HFFc6 (cell line): ENCODE results near the gene RBMS1. TPM values are rescaled to one million over a fixed set of nuclear protein-coding genes. Genes with fewer than 3 reads are reported as not detected.
A peak's percentile ranks its signal among the peaks of the same experiment; 100 is the strongest.

ENCODE experiments used
- DNase-seq: peaks from one replicate; pipeline ENCODE4 v3.0.0-alpha.2; 2018
- H3K27ac Mint-ChIP-seq: 2 replicates; pipeline ENCODE4 v1.8.0; 2020; ENCODE audit warnings: mild to moderate bottlenecking, mixed read lengths
- H3K27me3 Mint-ChIP-seq: 2 replicates; pipeline ENCODE4 v1.8.0; 2021; ENCODE audit warnings: mild to moderate bottlenecking, moderate library complexity, mixed read lengths; ENCODE audit not compliant: insufficient read depth
- H3K36me3 Mint-ChIP-seq: 2 replicates; pipeline ENCODE4 v1.8.0; 2021; ENCODE audit warnings: low read depth, mixed read lengths
- H3K4me1 Mint-ChIP-seq: 2 replicates; pipeline ENCODE4 v1.8.0; 2020; ENCODE audit warnings: low read depth, mixed read lengths
- H3K4me3 Mint-ChIP-seq: 2 replicates; pipeline ENCODE4 v1.8.0; 2020; ENCODE audit warnings: mild to moderate bottlenecking, moderate library complexity, mixed read lengths
- H3K9me3 Mint-ChIP-seq: 2 replicates; pipeline ENCODE4 v1.8.0; 2020; ENCODE audit warnings: mild to moderate bottlenecking, mixed read lengths
- total RNA-seq, 6 experiments: library from RNA; stranded (reverse); fragmentation: NEBNext Ultra II Directional; extraction: Animal tissue kit (Norgen Biotek cat#: 25700); gene quantifications; 2 replicates in 1 of 6; 3 replicates in 5 of 6; pipeline ENCODE4 v1.2.3, GENCODE V29; 2021
- TF ChIP-seq, protein P1 (sequence below): fragments of 200-600 bp; sonication (generic); IDR thresholded peaks from 2 replicates; pipeline ENCODE4 v1.5.0; 2021; ENCODE audit warnings: antibody characterized with exemption, mild to moderate bottlenecking

Gene RBMS1
- total RNA-seq, 6 experiments from 2014 or later: 88.7 to 111 (median 96.1) TPM

DNA sequence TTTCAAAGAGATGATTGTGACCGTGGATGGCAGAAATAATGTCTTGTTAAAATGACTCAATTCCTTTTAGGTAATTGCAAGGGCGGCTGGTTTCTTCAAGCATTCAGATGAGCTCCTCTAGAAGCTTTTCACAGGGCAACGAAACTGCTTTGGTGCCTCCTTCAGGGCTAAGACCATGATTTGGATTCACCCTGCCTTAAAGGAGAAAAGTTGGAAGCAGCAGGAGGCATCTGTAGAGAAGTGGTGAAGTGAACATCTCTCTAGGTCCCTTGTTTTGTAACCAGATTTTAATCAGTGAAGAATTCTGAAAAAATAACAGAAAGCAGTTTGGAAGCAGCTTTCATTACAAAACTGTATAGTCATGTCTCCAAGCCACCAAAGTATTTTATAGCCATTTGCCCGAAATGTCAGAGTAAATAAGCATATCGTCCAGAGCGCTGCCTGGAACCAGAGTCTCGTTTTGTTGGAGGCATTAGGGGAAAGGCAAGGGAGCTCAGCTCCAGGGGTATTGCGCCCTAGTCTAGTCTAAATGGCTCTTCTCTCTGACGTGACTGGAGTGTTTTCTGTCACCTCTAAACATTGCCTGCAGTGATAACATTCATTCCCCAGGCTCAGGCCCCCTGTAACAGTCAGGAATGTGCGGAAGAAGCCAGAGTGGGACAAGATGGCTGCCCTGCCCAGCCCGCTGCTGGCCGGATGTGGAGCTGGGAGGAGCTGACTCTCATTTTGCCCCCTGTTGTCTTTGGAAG lies 235.7 kb downstream of the RBMS1 start:
- H3K36me3 Mint-ChIP-seq: no peaks in the 10 kb centered on the region
- H3K27ac Mint-ChIP-seq: peak overlapping the region; percentile 9; the same call in 1 of the 2 replicates
- peaks cover 6% of the 10 kb centered on the region; the same call in 1 of the 2 replicates for H3K27me3 Mint-ChIP-seq
- peaks cover 36% of the 10 kb centered on the region for H3K4me1 Mint-ChIP-seq
- H3K4me3 Mint-ChIP-seq: no peak overlapping the region
- no peaks in the 10 kb centered on the region; the same call in 1 of the 2 replicates for H3K9me3 Mint-ChIP-seq
- TF ChIP-seq, protein P1, sequence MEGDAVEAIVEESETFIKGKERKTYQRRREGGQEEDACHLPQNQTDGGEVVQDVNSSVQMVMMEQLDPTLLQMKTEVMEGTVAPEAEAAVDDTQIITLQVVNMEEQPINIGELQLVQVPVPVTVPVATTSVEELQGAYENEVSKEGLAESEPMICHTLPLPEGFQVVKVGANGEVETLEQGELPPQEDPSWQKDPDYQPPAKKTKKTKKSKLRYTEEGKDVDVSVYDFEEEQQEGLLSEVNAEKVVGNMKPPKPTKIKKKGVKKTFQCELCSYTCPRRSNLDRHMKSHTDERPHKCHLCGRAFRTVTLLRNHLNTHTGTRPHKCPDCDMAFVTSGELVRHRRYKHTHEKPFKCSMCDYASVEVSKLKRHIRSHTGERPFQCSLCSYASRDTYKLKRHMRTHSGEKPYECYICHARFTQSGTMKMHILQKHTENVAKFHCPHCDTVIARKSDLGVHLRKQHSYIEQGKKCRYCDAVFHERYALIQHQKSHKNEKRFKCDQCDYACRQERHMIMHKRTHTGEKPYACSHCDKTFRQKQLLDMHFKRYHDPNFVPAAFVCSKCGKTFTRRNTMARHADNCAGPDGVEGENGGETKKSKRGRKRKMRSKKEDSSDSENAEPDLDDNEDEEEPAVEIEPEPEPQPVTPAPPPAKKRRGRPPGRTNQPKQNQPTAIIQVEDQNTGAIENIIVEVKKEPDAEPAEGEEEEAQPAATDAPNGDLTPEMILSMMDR: no peak
- no peak for DNase-seq

DNA sequence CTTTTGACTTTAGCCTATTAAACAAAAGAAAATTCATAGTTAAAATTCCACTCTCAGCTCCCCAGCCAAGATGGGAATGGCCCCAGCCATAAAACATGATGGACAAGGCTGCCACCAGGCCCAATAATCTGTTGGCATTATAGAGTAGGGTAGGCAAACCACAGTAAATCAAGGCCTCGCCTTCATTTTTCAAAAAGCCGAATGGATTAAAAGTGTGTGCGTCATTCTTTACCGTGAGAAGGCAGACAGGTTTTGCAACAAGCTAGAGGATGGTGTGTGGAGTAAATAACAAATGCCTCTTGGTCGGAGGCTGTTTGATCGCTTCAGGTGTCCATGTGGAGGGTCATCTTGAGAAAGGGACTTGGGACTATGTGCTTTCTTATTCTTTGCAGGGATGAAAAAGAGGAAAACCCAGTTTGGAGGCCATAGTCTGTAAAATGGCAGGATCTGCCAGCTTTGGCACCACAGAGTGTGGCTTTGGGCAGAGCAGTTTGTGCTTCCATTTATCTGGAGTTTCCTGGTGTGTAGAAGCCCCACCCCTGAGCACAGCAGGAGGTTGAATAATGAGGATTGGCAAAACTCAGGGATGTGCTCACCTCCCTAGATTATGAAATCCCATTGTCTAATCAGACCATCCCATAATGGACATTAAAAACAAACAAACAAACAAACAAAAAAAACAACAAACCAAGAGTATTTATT lies 236.4 kb downstream of the RBMS1 start:
- peak overlapping the region; percentile 9 for H3K27ac Mint-ChIP-seq
- peak; percentile 20 for DNase-seq
- peaks cover 4% of the 10 kb centered on the region; the same call in 1 of the 2 replicates for H3K27me3 Mint-ChIP-seq
- H3K4me1 Mint-ChIP-seq: peaks cover 42% of the 10 kb centered on the region
- H3K4me3 Mint-ChIP-seq: peak overlapping the region; percentile 36; the same call in 1 of the 2 replicates
- TF ChIP-seq, protein P1: no peak
- no peaks in the 10 kb centered on the region for H3K36me3 Mint-ChIP-seq
- no peaks in the 10 kb centered on the region; the same call in 1 of the 2 replicates for H3K9me3 Mint-ChIP-seq

DNA sequence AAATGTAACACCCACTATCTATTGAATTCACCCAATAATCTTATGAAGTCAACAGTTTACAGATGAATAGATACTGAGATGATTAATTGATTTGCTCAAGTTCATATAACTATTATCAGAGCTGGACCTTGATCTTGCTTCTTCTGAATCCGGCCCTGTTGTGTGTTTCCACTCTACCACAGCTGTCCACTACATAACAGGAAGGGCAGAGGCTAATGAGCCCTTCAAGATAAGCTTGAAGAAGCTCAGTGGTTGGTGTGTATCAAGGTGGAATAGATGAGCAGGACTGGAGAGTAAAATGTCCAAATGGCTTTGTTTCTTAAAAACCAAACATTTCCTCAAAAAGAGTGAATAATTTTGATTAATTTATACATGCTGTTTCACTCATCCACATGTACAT lies 237.1 kb downstream of the RBMS1 start:
- H3K27ac Mint-ChIP-seq: no peak overlapping the region
- no peak overlapping the region for H3K4me3 Mint-ChIP-seq

DNA sequence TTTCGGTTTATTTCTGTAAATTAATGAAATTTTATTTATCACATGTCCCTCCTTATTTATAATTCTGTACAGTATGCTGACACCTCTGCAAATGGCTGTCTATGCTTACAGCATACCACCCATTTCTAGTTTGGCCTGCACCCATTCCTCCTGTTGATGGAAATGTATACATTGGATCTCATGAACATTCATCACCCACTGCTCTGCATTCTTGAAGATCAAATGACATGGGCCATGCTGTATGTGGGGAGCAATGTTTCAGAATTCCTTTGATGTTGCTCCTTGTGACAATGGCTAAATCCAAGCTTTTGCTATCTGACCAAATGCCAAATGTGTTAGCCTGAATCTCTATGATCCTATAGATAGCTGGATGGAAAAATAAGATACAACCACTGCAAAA lies 238.2 kb downstream of the RBMS1 start:
- Mint-ChIP-seq H3K4me1 (peaks cover 48% of the 10 kb centered on the region), H3K4me3 (no peak overlapping the region), H3K27me3 (peaks cover 4% of the 10 kb centered on the region; the same call in 1 of the 2 replicates), H3K27ac (no peak overlapping the region), H3K36me3 (no peaks in the 10 kb centered on the region), H3K9me3 (no peaks in the 10 kb centered on the region; the same call in 1 of the 2 replicates)
- no peak for DNase-seq
- TF ChIP-seq, protein P1: no peak

More for the DNA sequence above, 237.1 kb downstream of the RBMS1 start:
- no peaks in the 10 kb centered on the region; the same call in 1 of the 2 replicates for H3K9me3 Mint-ChIP-seq
- no peak for DNase-seq
- peaks cover 48% of the 10 kb centered on the region for H3K4me1 Mint-ChIP-seq
- TF ChIP-seq, protein P1: no peak
- peaks cover 4% of the 10 kb centered on the region; the same call in 1 of the 2 replicates for H3K27me3 Mint-ChIP-seq
- no peaks in the 10 kb centered on the region for H3K36me3 Mint-ChIP-seq

DNA sequence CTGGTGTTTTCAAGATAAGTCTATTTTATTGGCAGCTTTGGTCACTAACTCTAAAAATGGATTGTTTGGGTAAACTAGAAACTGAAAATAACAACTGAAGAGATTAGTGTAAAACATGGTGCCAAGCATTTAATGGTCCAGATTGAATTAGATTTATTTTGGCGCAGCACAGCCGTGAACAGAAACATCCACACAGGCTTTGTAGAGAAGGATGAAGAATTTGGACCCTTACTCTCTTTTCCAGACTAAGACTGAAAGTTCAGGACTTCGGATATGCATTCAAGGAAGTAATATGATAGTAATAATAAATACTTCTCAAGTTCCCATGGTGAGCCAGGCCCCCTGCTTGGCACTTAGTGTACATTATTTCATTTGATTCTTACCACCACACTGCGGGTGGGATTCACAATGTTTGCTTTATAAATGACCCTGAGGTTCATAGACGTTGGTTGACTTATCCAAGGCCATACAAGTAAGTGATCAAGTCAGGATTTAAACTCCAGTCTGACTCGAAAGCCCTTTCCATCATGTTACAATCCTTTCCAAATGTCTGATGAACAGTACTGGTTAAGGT lies 239.3 kb downstream of the RBMS1 start:
- no peaks in the 10 kb centered on the region for H3K9me3 Mint-ChIP-seq
- H3K36me3 Mint-ChIP-seq: no peaks in the 10 kb centered on the region
- H3K27ac Mint-ChIP-seq: no peak overlapping the region
- DNase-seq: no peak
- TF ChIP-seq, protein P1: no peak
- H3K4me1 Mint-ChIP-seq: peaks cover 48% of the 10 kb centered on the region
- no peak overlapping the region for H3K4me3 Mint-ChIP-seq
- H3K27me3 Mint-ChIP-seq: peaks cover 4% of the 10 kb centered on the region; the same call in 1 of the 2 replicates
